ENCODE measurements around the gene SDE2. TPM values are rescaled to one million over a fixed set of nuclear protein-coding genes. Genes with fewer than 3 reads are reported as not detected.
"Not testable (repeated sequence)": the region's sequence is repeated elsewhere in the genome, so short reads cannot be mapped to it uniquely, and the experiment has no call there.

SDE2 gene
- total RNA-seq, 2 experiments from 2014 or later: 14.9 to 15.5 TPM

GRCh38 chr1:225969751-225970150, 29.4 kb downstream of the SDE2 start:
- not testable (repeated sequence) for H3K4me1 Mint-ChIP-seq (ENCODE audit: low read depth); DNase-seq; H3K36me3 Mint-ChIP-seq (ENCODE audit: low read depth); H3K9me3 Mint-ChIP-seq; ATAC-seq; H3K27me3 Mint-ChIP-seq; H3K4me3 Mint-ChIP-seq; H3K27ac Mint-ChIP-seq
- CTCF ChIA-PET: interaction anchor here (1.1 to 1.3 kb wide), 4 partner anchors 8 to 495 kb away, joined by 3 to 9 read pairs (median 5); no protein-coding TSS in a partner anchor
- POLR2A ChIA-PET: interaction anchor here (0.6 kb wide), 1 partner anchor 80 kb away, joined by 3 read pairs; no protein-coding TSS in a partner anchor
- intact Hi-C loops (cut with micrococcal nuclease): loop anchor here (10.0 kb wide), 1 partner anchor 415 kb away; no protein-coding TSS in a partner anchor

GRCh38 chr1:225965231-225965630, 33.9 kb downstream of the SDE2 start:
- POLR2A ChIA-PET: no interaction called here
- peaks cover 2% of the 10 kb centered on the region for H3K4me1 Mint-ChIP-seq (ENCODE audit: low read depth)
- ATAC-seq (no peak), DNase-seq (no peak)
- H3K27me3 Mint-ChIP-seq: no peaks in the 10 kb centered on the region
- intact Hi-C loops (cut with micrococcal nuclease): no loop called here
- no peak overlapping the region for H3K4me3 Mint-ChIP-seq
- CTCF ChIA-PET: no interaction called here
- TF ChIP-seq CTCF (IDR thresholded peaks at IDR 0.05): no peak
- no peaks in the 10 kb centered on the region for H3K36me3 Mint-ChIP-seq (ENCODE audit: low read depth)
- no peaks in the 10 kb centered on the region for H3K9me3 Mint-ChIP-seq
- H3K27ac Mint-ChIP-seq: no peak overlapping the region

DNA sequence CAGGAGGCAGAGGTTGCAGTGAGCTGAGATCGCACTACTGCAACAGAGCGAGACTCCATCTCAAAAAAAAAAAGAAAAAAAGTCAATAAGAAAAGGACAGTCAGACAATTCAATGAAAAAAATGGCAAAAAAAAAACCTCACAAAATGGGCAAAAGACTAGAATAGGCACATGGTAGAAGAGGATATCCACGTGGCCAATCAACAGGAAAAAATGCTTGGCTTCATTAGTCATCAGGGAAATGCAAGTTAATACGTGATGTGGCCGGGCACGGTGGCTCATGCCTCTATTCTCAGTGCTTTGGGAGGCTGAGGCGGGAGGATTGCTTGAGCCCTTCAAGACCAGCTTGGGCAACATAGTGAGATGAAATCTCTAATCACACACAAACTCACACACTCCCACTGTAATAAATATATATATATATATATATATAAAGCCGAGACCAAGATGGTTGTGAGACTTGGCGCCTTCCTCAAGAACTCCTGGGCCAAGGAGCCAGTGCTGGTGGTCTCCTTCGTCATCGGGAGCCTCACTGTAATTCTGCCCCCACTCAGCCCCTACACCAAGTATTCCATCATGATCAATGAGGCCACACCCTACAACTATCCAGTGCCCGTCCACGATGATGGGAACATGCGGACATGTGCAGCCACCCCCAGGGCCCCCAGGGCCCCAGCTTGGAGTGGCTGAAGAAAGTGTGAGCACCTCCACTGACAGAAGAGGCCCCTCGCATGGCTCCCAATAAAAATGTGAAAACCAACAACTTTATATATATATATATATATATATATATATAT, 35.2 kb downstream of the SDE2 start:
- DNase-seq (no peak), ATAC-seq (no peak)
- ChIA-PET CTCF (interaction anchor here (1.2 to 3.1 kb wide), 6 partner anchors 8 to 489 kb away, joined by 3 to 28 read pairs (median 12); no protein-coding TSS in a partner anchor), POLR2A (interaction anchor here (1.0 kb wide), 1 partner anchor 9 kb away, joined by 3 read pairs; no protein-coding TSS in a partner anchor)
- Mint-ChIP-seq H3K4me3 (no peak overlapping the region), H3K27me3 (no peaks in the 10 kb centered on the region), H3K9me3 (no peaks in the 10 kb centered on the region), H3K27ac (no peak overlapping the region), H3K4me1 (ENCODE audit: low read depth) (peaks cover 4% of the 10 kb centered on the region), H3K36me3 (ENCODE audit: low read depth) (no peaks in the 10 kb centered on the region)
- intact Hi-C loops (cut with micrococcal nuclease): no loop called here
- no peak for TF ChIP-seq CTCF (IDR thresholded peaks at IDR 0.05)

DNA sequence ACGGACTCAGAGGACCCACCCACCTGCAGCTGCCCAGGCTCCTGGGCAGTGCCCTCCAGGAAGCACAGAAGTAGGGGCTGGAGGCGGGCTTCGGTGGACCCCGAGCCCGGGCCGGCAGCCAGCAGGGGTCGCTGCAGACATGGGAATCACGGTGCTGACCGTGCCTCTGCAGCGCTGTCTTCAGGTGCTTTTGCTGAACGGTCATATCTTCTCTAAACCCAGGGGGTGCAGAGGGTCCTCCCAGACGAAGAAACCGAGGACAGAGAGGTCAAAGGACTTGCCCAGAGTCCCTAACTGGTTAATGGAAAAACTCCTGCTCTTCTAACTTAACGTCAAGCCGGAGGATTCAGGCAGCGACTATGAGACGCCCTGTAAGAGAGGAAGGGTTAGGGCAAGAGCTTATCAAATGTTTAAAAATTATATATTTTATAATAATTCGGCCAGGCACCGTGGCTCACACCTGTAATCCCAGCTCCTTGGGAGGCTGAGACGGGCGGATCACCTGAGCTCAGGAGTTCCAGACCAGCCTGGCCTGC, 36.6 kb downstream of the SDE2 start:
- CTCF ChIA-PET: interaction anchor here (0.6 to 3.2 kb wide), 26 partner anchors 8 to 489 kb away, joined by 3 to 35 read pairs (median 5); partner anchors contain the start of gene LEFTY2
- H3K27ac Mint-ChIP-seq: no peak overlapping the region
- H3K9me3 Mint-ChIP-seq: no peaks in the 10 kb centered on the region
- no peak overlapping the region for H3K4me3 Mint-ChIP-seq
- DNase-seq (peak; percentile 85), ATAC-seq (peak; percentile 95)
- peak; percentile 94 for TF ChIP-seq CTCF (IDR thresholded peaks at IDR 0.05)
- peaks cover 4% of the 10 kb centered on the region for H3K4me1 Mint-ChIP-seq (ENCODE audit: low read depth)
- H3K36me3 Mint-ChIP-seq (ENCODE audit: low read depth): no peaks in the 10 kb centered on the region
- intact Hi-C loops (cut with micrococcal nuclease): no loop called here
- POLR2A ChIA-PET: interaction anchor here (0.9 to 1.0 kb wide), 2 partner anchors 11 to 185 kb away, joined by 3 to 4 read pairs; partner anchors contain the start of gene SRP9
- no peaks in the 10 kb centered on the region for H3K27me3 Mint-ChIP-seq

GRCh38 chr1:225961659-225962439, 37.3 kb downstream of the SDE2 start:
- no peaks in the 10 kb centered on the region for H3K9me3 Mint-ChIP-seq
- H3K4me1 Mint-ChIP-seq (ENCODE audit: low read depth): peaks cover 4% of the 10 kb centered on the region
- H3K4me3 Mint-ChIP-seq: no peak overlapping the region
- no peak for ATAC-seq
- TF ChIP-seq CTCF (IDR thresholded peaks at IDR 0.05): no peak
- no peaks in the 10 kb centered on the region for H3K36me3 Mint-ChIP-seq (ENCODE audit: low read depth)
- POLR2A ChIA-PET: interaction anchor here (0.5 kb wide), 1 partner anchor 198 kb away, joined by 3 read pairs; no protein-coding TSS in a partner anchor
- no peak for DNase-seq
- no peak overlapping the region for H3K27ac Mint-ChIP-seq
- H3K27me3 Mint-ChIP-seq: no peaks in the 10 kb centered on the region
- CTCF ChIA-PET: interaction anchor here (0.5 to 3.2 kb wide), 25 partner anchors 9 to 487 kb away, joined by 3 to 35 read pairs (median 6); partner anchors contain the start of gene LEFTY2
- intact Hi-C loops (cut with micrococcal nuclease): no loop called here

Data from activated CD8-positive, alpha-beta T cell treated with anti-CD3 and anti-CD28 coated beads for 36 hours (primary cell).